HL-60/S4 (cell line): ENCODE measurements around the gene GSTP1.
"Not testable (repeated sequence)": the region's sequence is repeated elsewhere in the genome, so short reads cannot be mapped to it uniquely, and the experiment has no call there.

Source experiments
- in situ Hi-C: fragments of 300-500 bp; cut with MboI; formaldehyde crosslinking; loops from 2 replicates; pipeline ENCODE4 v1.14.3; 2022; ENCODE audit warnings: low sequenced_read_pairs

Gene GSTP1

GRCh38 chr11:67562963-67563704 lies 20.5 kb upstream of the GSTP1 start:
- in situ Hi-C loops: no loop called here

GRCh38 chr11:67563705-67564114 lies 19.9 kb upstream of the GSTP1 start:
- in situ Hi-C loops: not testable (repeated sequence)

- in situ Hi-C loops: no loop called here
These were observed 19.4 kb upstream of the GSTP1 start for GRCh38 chr11:67564230-67564629.

DNA sequence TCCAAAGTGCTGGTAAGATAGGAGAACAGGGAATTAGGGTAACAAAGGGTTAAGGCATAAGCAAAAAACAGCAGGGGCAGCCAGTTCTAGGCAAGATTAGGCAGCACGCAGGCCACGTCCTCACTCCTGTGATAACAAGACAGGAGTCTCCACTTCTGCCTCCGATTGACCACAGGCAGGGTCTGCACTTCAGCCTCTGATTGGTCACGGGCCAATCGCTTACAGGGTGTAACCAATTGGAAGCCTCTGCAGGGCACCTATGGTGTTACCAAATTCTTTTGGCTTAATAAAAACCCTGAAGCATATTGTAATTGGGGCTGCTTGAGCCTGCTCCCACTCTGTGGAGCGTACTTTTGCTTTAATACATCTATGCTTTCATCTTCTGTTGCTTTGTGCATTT lies 12.2 kb upstream of the GSTP1 start:
- in situ Hi-C loops: no loop called here

DNA sequence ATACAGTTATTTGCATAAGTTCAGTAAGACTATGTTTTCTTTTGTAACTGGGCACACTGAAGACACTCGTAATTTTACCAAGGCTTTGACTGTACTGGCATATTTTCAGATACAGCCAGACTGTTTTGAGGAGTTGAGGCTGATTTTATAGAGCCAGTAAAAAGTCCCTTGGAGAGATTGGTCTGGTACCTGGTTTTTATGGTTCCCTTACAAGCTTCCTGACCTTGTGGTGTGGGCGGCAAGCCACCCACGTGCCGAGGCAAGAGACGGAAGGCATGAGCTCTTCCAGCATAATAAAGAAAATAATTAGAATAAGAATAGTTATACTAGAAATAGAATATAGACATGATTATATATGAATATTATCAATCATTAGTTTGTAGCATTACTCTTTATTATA lies 11.3 kb upstream of the GSTP1 start:
- in situ Hi-C loops: no loop called here

GRCh38 chr11:67572747-67573419 lies 10.7 kb upstream of the GSTP1 start:
- in situ Hi-C loops: no loop called here

DNA sequence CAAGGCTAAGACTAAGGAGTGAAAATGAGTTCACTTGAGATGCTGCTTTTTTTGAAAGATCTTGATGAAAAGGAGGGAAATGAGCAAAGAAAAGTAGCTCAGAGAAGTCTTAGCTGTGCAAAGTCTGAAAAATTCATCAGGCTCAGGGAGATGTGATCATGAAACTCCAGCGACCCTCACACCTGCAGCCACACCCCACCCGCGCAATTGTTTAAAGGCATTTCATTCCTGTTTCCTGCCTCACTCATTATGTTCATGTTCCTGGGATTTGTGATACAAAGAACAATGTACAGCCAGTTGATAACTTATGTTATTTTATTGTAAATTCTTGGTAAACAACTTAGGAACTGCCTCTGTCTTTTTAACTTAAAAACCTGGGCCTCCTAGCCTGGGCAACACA lies 8.7 kb upstream of the GSTP1 start:
- in situ Hi-C loops: no loop called here

GRCh38 chr11:67576735-67577475 lies 6.7 kb upstream of the GSTP1 start:
- in situ Hi-C loops: no loop called here

DNA sequence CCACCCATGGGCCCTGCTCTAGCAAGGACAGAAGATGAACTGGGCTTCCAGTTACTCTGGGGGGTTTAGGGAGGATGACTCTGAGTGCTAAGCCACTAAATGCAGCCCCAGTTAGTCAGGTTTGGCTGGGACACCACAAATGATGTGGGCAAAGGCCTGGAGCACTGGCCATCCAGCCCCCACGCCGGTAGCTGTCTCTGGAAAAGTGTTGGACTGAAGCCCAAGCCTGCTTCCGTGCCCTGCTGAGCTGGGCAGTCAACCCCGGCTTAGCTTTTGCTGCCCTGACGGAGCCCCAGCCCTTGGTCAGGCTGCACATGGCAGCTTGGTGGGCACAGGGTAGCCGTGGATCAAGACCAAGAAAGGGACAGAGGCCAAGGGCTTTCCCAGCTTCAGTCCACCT lies 5.7 kb upstream of the GSTP1 start:
- in situ Hi-C loops: no loop called here

DNA sequence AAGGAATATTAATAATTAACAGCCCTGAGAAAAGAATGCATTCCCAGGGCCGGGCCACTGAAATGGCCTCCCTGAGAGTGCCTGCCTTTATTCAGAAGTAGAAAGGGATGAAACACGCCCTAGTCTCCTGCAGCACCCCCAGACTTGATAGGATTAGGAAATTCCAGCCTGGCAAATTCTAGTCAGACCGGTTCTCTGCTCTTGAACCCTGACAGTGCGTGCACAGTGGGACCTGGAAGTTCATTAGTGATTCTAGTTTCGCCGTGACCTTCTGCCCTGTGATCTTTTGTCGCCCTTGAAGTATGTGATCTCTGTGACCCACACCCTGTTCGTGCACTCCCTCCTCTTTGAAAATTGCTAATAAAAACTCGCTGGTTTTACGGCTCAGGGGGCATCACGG lies 2.1 kb upstream of the GSTP1 start:
- in situ Hi-C loops: no loop called here

DNA sequence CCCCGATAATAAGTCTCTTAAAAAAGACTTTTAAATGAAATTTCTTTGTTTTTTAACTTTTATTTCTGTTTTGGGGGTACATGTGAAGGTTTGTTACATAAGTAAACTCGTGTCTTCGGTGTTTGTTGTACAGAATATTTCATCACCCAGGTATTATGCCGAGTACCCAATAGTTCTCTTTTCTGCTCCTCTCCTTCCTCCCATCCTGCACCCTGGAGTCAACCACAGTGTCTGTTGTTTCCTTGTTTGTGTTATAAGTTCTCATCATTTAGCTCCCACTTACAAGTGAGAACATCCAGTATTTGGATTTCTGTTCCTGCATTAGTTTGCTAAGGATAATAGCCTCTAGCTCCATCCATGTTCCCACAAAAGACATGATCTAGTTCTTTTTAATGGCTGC lies 1.6 kb upstream of the GSTP1 start:
- in situ Hi-C loops: no loop called here

GRCh38 chr11:67584205-67584880 lies 731 bp downstream of the GSTP1 start:
- in situ Hi-C loops: no loop called here

DNA sequence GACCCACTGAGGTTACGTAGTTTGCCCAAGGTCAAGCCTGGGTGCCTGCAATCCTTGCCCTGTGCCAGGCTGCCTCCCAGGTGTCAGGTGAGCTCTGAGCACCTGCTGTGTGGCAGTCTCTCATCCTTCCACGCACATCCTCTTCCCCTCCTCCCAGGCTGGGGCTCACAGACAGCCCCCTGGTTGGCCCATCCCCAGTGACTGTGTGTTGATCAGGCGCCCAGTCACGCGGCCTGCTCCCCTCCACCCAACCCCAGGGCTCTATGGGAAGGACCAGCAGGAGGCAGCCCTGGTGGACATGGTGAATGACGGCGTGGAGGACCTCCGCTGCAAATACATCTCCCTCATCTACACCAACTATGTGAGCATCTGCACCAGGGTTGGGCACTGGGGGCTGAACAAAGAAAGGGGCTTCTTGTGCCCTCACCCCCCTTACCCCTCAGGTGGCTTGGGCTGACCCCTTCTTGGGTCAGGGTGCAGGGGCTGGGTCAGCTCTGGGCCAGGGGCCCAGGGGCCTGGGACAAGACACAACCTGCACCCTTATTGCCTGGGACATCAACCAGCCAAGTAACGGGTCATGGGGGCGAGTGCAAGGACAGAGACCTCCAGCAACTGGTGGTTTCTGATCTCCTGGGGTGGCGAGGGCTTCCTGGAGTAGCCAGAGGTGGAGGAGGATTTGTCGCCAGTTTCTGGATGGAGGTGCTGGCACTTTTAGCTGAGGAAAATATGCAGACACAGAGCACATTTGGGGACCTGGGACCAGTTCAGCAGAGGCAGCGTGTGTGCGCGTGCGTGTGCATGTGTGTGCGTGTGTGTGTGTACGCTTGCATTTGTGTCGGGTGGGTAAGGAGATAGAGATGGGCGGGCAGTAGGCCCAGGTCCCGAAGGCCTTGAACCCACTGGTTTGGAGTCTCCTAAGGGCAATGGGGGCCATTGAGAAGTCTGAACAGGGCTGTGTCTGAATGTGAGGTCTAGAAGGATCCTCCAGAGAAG lies 1.6 kb downstream of the GSTP1 start:
- in situ Hi-C loops: no loop called here

DNA sequence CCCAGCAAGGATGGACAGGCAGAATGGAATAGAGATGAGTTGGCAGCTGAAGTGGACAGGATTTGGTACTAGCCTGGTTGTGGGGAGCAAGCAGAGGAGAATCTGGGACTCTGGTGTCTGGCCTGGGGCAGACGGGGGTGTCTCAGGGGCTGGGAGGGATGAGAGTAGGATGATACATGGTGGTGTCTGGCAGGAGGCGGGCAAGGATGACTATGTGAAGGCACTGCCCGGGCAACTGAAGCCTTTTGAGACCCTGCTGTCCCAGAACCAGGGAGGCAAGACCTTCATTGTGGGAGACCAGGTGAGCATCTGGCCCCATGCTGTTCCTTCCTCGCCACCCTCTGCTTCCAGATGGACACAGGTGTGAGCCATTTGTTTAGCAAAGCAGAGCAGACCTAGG lies 2.3 kb downstream of the GSTP1 start:
- in situ Hi-C loops: no loop called here

DNA sequence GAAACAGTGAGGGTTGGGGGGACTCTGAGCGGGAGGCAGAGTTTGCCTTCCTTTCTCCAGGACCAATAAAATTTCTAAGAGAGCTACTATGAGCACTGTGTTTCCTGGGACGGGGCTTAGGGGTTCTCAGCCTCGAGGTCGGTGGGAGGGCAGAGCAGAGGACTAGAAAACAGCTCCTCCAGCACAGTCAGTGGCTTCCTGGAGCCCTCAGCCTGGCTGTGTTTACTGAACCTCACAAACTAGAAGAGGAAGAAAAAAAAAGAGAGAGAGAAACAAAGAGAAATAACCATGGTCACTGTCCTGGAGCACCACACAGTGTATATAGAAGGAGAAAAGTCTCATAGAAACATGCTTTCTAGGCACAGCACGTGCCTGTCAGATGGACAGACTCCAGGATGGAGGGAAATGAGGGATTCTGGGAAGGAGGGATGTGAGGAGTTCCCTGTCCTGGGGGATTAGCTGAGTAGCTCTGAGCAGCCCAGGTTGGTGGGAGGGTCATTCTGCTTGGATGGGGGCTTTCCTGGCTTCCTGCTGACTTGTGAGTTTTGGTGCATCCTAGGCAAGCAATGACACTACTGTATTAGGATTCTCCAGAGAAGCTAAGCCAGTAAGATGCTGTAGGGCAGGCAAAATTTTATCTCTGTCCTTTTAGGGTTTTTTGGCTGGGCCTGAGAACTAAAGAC lies 3.1 kb downstream of the GSTP1 start:
- in situ Hi-C loops: no loop called here

DNA sequence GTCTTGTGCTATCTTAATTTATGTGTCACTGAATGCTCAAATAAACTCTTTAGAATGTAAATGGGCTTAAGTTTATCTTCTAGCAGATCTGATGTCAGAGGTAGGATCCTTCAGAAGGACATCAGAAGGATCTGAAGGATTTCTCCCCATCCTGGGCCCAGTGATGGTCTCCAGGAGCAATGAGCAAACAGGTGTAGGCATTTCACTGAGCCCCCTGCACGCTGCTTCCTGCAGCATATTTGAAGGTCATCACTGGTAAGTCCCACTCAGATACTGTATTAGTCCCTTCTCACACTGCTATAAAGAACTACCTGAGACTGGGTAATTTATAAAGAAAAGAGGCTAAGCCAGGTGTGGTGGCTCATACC lies 4.5 kb downstream of the GSTP1 start:
- in situ Hi-C loops: no loop called here

DNA sequence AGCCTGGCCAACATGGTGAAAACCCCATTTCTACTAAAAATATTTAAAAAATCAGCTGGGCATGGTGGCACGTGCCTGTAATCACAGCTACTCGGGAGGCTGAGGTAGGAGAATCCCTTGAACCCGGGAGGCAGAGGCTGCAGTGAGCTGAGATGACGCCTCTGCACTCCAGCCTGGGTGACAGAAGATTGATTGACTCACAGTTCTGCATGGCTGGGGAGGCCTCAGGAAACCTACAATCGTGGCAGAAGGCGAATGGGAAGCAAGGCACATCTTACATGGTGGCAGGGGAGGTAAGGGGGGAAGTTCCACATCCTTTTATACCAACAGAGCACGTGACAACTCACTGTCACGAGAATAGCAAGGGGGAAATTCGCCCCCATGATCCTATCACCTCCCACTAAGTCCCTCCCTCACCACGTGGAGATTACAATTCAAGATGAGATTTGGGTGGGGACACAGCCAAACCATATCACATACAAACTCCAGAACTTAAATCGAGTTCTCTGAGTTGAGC lies 5.3 kb downstream of the GSTP1 start:
- in situ Hi-C loops: not testable (repeated sequence)

DNA sequence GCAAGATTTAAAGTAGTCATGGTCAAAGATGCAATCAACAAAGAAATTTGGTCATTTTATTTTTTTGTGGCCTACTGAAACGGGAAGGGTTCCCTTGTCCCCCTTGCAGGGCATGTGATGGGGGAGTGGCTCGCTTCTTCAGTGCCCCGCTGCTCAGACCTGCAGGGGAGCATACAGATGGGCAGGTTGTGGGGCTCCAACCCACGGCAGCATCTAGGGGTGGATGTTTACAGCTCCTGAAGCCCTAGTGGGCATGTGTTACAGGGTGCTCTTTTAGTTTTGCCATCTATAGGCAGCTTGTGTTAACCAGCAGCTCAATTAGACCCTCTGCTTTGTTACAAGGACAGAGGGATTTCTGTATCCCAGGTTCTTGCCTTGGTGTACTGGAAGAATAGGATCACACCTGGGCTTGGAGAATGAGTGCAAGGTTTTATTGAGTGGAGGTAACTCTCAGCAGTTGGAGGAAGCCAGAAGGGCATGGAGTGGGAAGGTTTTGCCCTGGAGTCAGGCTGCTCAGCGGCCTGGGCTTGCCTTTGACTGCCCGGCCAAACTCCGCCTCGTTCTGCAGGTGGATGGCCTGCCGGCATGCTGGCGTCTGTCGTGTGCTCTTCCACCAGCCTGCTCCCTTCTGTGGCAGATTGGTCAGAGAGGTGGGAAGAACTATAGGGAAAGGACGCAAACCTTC lies 9.4 kb downstream of the GSTP1 start:
- in situ Hi-C loops: no loop called here

DNA sequence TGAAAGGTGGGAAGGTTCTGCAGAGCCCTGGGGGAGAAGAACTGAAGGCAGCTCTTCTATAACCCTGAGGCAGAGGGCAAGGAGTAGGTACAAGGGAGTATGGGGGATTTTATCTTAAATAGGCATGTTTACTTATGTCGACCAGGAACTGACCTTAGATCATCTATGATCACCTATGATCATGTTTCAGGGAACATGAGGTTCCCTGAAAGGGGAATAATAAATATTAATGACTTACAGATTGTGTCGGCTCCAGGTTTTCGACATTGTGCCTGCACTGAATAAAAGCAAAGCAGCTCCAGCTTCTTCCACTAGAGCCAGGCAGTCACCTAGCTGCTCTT lies 9.9 kb downstream of the GSTP1 start:
- in situ Hi-C loops: no loop called here
